Activated CD8-positive, alpha-beta T cell treated with anti-CD3 and anti-CD28 coated beads for 36 hours (primary cell): ENCODE data around the gene PATE3. TPM values are rescaled to one million over a fixed set of nuclear protein-coding genes. Genes with fewer than 3 reads are reported as not detected.

Experiments used
- ATAC-seq: fragments of 200-7000 bp; cut with Tn5 transposase; one replicate; pipeline ENCODE4 v1.10.0; 2021; ENCODE audit warnings: mild to moderate bottlenecking, moderate library complexity
- CTCF ChIA-PET: fragments of 350-600 bp; sonication (Branson Sonifier 250); formaldehyde crosslinking; loops from one replicate; lab custom pipeline; 2021; ENCODE audit warnings: antibody characterized with exemption; lab: Charles Lee
- POLR2A ChIA-PET: fragments of 350-600 bp; sonication (Branson Sonifier 250); formaldehyde crosslinking; loops from one replicate; lab custom pipeline; 2021; ENCODE audit warnings: antibody characterized with exemption; lab: Charles Lee
- DNase-seq: peaks from one replicate; pipeline ENCODE4 v3.0.0-alpha.2; 2020
- H3K27ac Mint-ChIP-seq: one replicate; pipeline ENCODE4 v1.8.0; 2021; ENCODE audit warnings: mild to moderate bottlenecking, mixed read lengths
- H3K27me3 Mint-ChIP-seq: one replicate; pipeline ENCODE4 v1.8.0; 2021; ENCODE audit warnings: mixed read lengths
- H3K36me3 Mint-ChIP-seq: one replicate; pipeline ENCODE4 v1.8.0; 2021; ENCODE audit warnings: low read depth, mixed read lengths
- H3K4me1 Mint-ChIP-seq: one replicate; pipeline ENCODE4 v1.8.0; 2021; ENCODE audit warnings: low read depth, mixed read lengths
- H3K4me3 Mint-ChIP-seq: one replicate; pipeline ENCODE4 v1.8.0; 2021; ENCODE audit warnings: mild to moderate bottlenecking, moderate library complexity, mixed read lengths
- H3K9me3 Mint-ChIP-seq: one replicate; pipeline ENCODE4 v1.8.0; 2021; ENCODE audit warnings: mixed read lengths
- intact Hi-C: fragments of 100-400 bp; cut with micrococcal nuclease; formaldehyde crosslinking; loops from one replicate; pipeline ENCODE4 v1.10.0; 2022
- total RNA-seq, 2 experiments: library from RNA; stranded (reverse); gene quantifications; one replicate each; pipeline ENCODE4 v1.2.3, GENCODE V29; 2021
- TF ChIP-seq, protein P1 (sequence below): fragments of 200-600 bp; IDR thresholded peaks from one replicate; pipeline ENCODE4 v1.8.0; 2022; ENCODE audit warnings: antibody characterized with exemption, mild to moderate bottlenecking

PATE3 gene, protein sequence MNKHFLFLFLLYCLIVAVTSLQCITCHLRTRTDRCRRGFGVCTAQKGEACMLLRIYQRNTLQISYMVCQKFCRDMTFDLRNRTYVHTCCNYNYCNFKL
- total RNA-seq: not detected

DNA sequence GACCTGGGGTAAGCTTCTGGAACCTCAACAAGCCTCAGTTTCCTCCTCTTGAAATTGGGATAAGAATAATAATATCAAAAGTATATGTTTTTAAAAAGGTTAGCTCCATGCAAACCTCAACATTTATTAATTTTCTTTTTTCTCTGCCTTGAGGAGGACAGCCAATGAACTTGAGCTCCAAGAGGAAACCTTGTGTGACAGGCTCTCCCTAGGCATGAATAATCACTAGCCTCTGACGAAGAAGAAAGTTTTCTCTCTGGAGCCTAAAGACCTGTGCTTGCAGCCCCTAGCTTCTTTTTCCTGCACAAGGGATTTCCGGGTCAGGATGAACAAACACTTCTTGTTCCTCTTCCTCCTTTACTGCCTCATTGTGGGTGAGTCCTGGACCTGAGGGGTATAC, at the start of gene PATE3:
Gene PATE3, plus strand, starts transcription at position 301 of the 400 bp plus-strand sequence. Its CDS starts 25 bp downstream, at position 326.
- H3K4me3 Mint-ChIP-seq: no peak within 1 kb of the TSS
- ATAC-seq (no peak), DNase-seq (no peak)
- no peaks in the 10 kb centered on the region for H3K36me3 Mint-ChIP-seq
- H3K27me3 Mint-ChIP-seq: peaks cover 9% of the 10 kb centered on the region
- H3K27ac Mint-ChIP-seq: no peak within 1 kb of the TSS
- ChIA-PET CTCF (no interaction called here), POLR2A (interaction anchor here (1.1 kb wide), 1 partner anchor 41 kb away, joined by 3 read pairs; no protein-coding TSS in a partner anchor)
- TF ChIP-seq, protein P1, sequence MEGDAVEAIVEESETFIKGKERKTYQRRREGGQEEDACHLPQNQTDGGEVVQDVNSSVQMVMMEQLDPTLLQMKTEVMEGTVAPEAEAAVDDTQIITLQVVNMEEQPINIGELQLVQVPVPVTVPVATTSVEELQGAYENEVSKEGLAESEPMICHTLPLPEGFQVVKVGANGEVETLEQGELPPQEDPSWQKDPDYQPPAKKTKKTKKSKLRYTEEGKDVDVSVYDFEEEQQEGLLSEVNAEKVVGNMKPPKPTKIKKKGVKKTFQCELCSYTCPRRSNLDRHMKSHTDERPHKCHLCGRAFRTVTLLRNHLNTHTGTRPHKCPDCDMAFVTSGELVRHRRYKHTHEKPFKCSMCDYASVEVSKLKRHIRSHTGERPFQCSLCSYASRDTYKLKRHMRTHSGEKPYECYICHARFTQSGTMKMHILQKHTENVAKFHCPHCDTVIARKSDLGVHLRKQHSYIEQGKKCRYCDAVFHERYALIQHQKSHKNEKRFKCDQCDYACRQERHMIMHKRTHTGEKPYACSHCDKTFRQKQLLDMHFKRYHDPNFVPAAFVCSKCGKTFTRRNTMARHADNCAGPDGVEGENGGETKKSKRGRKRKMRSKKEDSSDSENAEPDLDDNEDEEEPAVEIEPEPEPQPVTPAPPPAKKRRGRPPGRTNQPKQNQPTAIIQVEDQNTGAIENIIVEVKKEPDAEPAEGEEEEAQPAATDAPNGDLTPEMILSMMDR: no peak
- no peaks in the 10 kb centered on the region for H3K9me3 Mint-ChIP-seq
- H3K4me1 Mint-ChIP-seq: no peaks in the 10 kb centered on the region
- intact Hi-C loops: no loop called here

DNA sequence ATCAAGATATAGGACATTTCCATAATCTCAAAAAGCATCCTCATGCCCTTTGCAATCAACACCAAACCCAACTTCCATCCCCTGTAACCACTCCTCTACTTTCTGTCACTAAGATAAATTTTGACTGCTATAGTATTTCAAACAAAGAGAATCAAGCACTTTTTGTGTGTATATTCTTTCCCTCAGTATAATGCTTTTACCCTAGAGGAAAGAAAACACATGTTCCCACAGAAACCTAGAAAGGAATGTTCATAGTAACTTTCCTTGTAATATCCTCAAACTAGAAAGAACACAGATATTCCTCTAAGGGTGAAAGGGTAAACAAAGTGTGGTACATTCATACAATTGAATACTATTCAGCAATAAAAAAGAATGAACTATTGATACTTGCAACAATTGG, 47.3 kb upstream of the PATE3 start:
- intact Hi-C loops: no loop called here
- CTCF ChIA-PET: interaction anchor here (1.0 kb wide), 1 partner anchor 10 kb away, joined by 3 read pairs; no protein-coding TSS in a partner anchor
- DNase-seq (no peak), ATAC-seq (no peak)
- Mint-ChIP-seq H3K27ac (no peak overlapping the region), H3K4me3 (no peak overlapping the region), H3K36me3 (no peaks in the 10 kb centered on the region), H3K27me3 (peaks cover 8% of the 10 kb centered on the region), H3K4me1 (no peaks in the 10 kb centered on the region), H3K9me3 (peaks cover 2% of the 10 kb centered on the region)
- TF ChIP-seq, protein P1: no peak
- POLR2A ChIA-PET: no interaction called here

DNA sequence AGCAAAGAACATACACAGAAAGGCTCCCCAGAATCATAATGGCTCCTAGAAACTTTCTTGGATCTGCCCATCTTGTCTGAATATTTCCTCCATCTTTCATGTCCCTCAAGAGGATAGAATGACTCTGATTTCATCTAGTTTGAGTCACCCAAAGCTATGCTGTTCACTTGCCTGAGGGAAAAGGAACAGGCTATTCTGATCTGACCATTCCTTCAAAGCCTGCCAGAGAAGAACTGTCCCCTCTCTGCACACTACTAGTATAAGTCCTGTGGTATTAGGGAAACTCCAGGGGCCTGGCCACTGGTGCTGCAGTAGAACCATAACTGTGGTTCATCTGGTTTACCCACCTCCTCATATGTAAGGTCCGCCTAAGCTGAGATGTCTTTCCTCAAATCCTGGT, 44.2 kb upstream of the PATE3 start:
- no peaks in the 10 kb centered on the region for H3K36me3 Mint-ChIP-seq
- no peak overlapping the region for H3K4me3 Mint-ChIP-seq
- no peak for ATAC-seq
- POLR2A ChIA-PET: no interaction called here
- no peak overlapping the region for H3K27ac Mint-ChIP-seq
- DNase-seq: no peak
- intact Hi-C loops: no loop called here
- CTCF ChIA-PET: no interaction called here
- peaks cover 8% of the 10 kb centered on the region for H3K27me3 Mint-ChIP-seq
- no peaks in the 10 kb centered on the region for H3K4me1 Mint-ChIP-seq
- no peaks in the 10 kb centered on the region for H3K9me3 Mint-ChIP-seq
- TF ChIP-seq, protein P1: no peak

DNA sequence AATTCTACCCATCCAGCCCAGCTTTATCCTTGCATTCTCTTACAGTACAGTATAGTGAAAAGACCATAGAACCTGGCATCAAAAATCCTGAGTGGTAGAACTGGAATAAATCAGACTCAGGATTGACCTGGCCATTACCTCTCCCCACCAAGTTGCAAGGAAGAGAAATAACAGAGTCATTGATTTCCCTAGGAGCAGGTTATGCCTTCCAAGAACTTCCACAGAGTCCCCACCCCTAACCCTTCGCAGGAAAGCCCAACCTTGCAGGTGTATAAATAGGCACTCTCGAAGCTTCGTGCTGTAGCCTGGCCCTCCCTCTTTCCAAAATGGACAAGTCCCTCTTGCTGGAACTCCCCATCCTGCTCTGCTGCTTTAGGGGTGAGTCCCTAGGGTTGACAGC, 41.9 kb upstream of the PATE3 start, which contains the start of gene PATE1:
Gene PATE1, plus strand, starts transcription at position 301 of the 400 bp plus-strand sequence. Its CDS starts 26 bp downstream, at position 327.
- CTCF ChIA-PET: no interaction called here

DNA sequence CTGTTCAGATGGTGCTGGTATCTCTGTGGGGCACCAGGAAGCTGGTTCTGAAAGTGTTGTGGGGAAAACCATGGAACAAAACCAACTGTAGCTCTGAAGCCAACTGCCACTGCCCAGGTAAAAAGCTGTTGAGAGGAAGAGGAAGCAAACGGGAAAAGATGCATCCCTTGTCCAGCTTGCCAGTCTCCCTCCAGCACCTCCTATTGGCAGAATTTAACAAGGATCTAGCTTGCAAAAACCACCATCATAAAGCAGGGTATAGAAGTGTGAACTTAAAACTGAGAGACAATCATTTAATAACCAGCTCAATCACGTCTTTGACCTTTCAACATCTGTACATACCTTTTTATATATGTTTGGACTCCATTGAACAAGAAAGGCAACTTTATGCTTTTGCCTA, 37.3 kb upstream of the PATE3 start:
- TF ChIP-seq, protein P1: no peak
- Mint-ChIP-seq H3K27me3 (peaks cover 6% of the 10 kb centered on the region), H3K9me3 (no peaks in the 10 kb centered on the region), H3K36me3 (no peaks in the 10 kb centered on the region), H3K27ac (no peak overlapping the region), H3K4me3 (no peak overlapping the region), H3K4me1 (no peaks in the 10 kb centered on the region)
- POLR2A ChIA-PET: no interaction called here
- CTCF ChIA-PET: interaction anchor here (0.8 kb wide), 1 partner anchor 11 kb away, joined by 3 read pairs; no protein-coding TSS in a partner anchor
- no peak for ATAC-seq
- DNase-seq: no peak
- intact Hi-C loops: no loop called here

More for the DNA sequence above, 41.9 kb upstream of the PATE3 start, which contains the start of gene PATE1:
- no peak for ATAC-seq
- no peak within 1 kb of the TSS for H3K27ac Mint-ChIP-seq
- POLR2A ChIA-PET: no interaction called here
- peaks cover 7% of the 10 kb centered on the region for H3K27me3 Mint-ChIP-seq
- H3K36me3 Mint-ChIP-seq: no peaks in the 10 kb centered on the region
- H3K9me3 Mint-ChIP-seq: no peaks in the 10 kb centered on the region
- no peak within 1 kb of the TSS for H3K4me3 Mint-ChIP-seq
- no peaks in the 10 kb centered on the region for H3K4me1 Mint-ChIP-seq
- DNase-seq: no peak
- TF ChIP-seq, protein P1: no peak
- intact Hi-C loops: no loop called here
